NCI-H146 treated with DMSO at 0.1 percent for 48 hours (cell line): Measurements from ENCODE around the gene AFF3.
"Not testable (repeated sequence)": the region's sequence is repeated elsewhere in the genome, so short reads cannot be mapped to it uniquely, and the experiment has no call there.

ENCODE experiments used
- DNase-seq: peaks from one replicate; lab custom pipeline; 2025; ENCODE audit not compliant: unreplicated experiment; lab: John Stamatoyannopoulos, UW

The AFF3 gene

DNA sequence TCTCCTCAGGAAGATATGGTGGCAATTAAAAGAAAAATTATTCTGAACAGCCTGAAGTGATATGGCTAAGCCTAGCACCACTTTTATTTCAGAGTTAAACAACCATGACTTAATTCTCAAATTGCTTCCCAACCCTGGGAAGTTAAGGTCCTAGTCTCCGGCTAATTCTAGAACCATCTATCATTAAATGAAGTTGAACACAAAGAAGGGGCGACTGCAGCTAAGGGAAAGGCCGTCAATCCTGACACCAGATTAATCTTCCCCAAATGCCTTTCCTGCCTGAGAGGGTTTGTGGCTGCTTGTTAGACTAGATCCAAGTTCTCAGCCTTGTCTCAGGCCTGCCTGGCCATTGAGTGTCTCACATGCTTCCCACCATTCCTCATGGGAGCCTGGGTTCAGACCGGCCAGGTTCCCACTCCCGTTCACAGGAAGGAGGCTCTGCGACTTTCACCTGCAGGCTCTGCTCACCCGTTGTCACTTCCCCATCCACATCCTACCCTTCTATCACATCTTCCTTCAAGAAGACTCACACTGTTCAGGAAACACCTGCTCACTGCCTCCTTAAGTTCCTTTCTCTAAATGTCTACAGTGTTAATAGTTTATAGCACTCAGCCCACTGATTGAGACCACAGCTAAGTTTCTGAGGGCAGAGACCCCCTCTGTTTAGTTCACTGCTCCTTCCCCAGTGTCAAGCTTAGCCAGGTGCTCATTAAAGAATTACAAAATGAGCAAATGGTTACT is 369.6 kb downstream of the AFF3 start:
- DNase-seq: no peak

GRCh38 chr2:99771681-99772333 is 370.6 kb downstream of the AFF3 start:
- DNase-seq: no peak

DNA sequence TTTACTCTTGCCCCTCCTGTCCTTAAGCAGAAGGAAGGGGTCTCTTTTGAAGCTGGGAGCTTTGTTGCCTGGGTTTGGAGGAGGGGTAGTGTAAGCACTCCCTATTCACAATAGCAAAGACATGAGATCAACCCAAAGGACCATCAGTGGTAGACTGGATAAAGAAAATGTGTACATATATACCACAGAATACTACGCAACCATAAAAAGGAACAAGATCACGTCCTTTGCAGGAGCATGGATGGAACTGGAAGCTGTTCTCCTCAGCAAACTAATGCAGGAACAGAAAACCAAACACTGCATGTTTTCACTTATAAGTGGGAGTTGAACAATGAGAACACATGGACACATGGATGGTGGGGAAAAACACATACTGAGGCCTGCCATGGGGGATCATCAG is 371.5 kb downstream of the AFF3 start:
- DNase-seq: no peak

GRCh38 chr2:99765731-99766318 is 376.6 kb downstream of the AFF3 start:
- peak; percentile 5 for DNase-seq

DNA sequence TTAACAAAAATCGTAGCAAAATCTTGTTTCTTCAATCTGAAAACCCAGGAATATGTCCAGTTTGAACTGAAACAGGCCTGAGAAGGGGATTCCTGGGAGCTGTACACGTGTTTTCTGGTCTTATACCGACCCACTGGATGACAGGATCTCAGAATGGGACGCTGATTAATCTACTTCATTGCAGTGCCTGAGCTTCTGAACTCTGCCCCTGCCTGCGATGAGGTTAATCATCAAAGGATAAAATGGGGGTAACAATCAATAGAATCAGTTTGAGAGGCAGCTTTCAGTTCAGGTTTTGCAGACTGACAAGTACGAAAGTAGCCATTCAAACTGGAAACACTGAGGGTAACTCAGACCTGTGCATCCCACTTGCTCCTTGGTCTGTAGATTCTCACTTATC is 378.6 kb downstream of the AFF3 start:
- DNase-seq: no peak

GRCh38 chr2:99762714-99763113 is 379.7 kb downstream of the AFF3 start:
- DNase-seq: no peak

DNA sequence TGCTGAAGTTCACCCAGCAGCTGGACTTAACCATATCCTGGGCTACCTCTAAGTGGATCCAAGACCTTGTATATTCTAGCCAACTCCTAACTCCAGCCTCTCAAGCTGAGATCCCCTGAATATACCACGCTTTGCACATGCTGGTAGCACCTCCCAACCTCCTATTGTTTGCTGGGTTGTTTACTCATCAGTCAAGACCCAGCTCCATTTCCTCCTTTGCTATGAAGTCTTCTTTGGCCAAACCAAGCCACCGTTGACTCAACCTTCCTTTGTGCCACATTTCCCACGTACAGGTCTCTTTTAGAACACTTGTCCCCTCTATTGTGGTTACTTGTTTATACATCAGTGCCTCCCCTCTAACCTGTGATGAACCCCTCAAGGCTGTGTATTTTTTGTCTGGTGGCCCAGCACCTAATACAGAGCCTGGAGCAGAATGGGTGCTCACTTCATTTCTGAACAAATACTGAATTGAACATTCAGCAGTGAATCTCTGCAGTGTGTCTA is 384.7 kb downstream of the AFF3 start:
- DNase-seq: no peak

DNA sequence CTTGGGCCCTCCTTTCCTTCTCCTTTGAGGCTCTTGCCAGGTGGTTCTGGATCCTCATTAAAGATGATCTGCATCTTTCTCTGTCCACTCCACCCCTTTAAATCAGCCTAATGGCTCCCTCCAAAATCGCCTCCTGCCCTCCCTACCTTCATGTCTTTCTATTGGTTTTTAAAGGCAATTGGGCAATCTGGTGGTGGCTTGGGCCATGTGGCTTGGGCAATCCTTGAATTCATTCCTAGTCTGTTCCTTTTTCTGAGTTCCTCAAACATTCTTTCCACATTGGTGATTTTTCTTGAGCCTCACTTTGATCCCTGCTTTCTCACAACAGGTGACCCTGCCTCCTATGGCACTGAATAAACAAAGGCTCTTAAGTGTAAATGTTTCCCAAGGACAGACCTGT is 386.3 kb downstream of the AFF3 start:
- no peak for DNase-seq

DNA sequence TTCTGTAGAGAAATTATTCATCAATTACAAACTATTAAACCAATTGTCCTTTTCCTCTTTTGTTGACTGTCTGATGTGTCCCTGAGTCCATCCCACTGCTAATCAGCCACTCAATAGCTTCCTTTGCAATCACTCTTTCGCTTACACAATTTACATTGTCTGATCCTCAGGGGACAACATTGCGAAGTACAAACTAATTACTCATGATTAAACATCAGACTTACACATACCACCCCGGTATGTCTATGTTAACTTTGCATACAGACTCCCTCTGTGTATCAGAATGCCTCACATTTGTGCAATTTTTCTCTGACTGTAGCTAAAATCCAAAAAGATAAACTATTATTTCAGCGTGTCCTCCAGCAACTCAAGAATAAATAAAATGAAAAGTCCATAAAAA is 388.2 kb downstream of the AFF3 start:
- no peak for DNase-seq

DNA sequence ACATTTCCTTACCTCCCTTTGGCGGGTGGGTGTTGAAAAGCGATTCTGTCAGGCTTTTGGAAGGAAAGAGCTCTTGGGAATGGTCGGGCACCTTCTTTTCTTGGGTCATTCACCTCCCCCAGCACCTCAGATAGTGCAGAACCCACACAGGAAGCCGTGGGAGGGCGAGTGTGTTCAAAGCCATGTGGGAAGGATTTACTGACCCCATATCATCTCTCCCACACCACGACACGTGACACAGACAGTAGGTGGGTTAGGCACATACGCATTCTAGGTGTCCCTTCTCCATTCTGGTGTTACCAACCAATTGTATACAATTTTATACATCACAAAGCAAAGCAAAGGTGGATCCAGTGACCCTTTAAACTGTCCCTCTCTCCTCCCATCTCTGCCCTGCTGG is 388.9 kb downstream of the AFF3 start:
- no peak for DNase-seq

DNA sequence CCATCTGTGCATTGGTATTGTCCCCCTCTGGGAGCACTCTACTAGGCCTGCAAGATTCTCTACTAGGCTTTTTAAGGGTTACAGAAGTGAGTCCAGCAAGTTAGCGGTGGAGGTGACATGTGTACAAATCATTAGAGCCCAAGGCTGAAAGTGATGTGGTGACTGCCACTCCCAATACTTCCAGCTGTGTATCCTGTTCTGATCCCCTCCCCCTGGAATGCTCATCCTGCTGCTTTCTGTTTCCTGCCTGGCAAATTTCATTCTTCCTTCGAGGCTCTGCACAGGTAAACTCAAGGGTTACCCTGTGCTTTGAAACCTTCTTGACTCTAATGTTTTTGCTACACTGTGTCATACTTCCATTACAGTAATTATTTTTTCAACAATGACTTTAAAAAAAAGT is 394.0 kb downstream of the AFF3 start:
- DNase-seq: no peak

- no peak for DNase-seq
Observed at GRCh38 chr2:99747842-99748241, 394.5 kb downstream of the AFF3 start.

DNA sequence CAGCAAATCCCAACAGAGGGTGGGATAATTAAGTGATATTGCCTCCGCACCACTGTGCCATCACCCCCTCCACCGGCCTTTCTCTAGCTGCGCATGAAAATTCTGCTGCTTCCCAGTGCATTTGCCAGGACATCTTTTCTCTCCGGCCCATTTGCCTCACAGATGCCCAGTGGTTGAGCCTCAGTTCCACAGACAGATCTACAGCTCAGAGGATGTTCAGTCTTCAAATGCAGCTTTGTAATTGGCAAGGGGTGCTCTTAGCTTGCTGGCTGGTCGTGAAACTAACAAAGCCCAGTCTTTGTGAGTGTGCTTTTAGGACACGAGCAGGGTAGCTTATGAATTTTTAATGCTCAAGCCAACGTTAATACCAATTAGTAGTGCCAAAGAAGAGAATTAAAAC is 399.2 kb downstream of the AFF3 start:
- no peak for DNase-seq

DNA sequence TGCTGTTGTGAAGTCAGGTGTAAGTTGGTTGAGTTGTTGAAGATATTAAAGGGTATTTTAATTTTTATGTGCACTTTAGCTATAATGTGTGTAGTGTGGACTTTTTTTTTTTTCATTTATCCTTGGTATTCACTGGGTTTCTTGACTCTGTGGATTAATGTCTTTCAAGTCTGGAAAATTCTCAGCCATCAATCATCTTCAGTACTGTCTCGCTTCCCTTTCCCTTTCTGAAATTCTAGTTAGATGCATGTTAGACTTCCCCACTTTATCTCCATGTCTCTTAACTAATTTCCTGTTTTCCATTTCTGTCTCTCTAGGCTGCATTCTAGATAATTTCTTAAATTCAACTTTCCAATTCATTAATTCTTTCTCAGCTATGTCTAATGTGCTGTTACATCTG is 404.9 kb downstream of the AFF3 start:
- no peak for DNase-seq

DNA sequence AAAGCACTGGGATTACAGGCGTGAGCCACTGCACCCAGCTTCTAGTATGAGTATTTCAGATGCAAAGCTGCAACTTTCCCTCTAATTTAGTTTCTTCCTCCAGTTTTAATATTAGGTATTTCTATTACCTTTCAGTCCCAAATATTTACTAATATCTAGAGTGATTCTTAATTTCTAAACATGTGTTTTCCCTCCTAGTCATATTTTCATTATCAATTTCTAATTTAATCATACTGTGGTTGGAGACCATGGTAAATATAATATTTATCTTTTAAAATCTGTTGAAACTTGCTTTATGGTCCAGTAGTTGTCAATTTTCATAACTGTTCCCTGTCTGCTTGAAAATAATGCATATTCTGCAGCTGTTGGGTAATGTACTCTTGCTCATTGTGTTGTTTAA is 406.6 kb downstream of the AFF3 start:
- no peak for DNase-seq

GRCh38 chr2:99735314-99735713 is 407.1 kb downstream of the AFF3 start:
- not testable (repeated sequence) for DNase-seq

GRCh38 chr2:99734236-99734635 is 408.2 kb downstream of the AFF3 start:
- no peak for DNase-seq

- DNase-seq: no peak
Observed at GRCh38 chr2:99729104-99730025, 413.0 kb downstream of the AFF3 start.

- no peak for DNase-seq
Observed at GRCh38 chr2:99728166-99728565, 414.2 kb downstream of the AFF3 start.

DNA sequence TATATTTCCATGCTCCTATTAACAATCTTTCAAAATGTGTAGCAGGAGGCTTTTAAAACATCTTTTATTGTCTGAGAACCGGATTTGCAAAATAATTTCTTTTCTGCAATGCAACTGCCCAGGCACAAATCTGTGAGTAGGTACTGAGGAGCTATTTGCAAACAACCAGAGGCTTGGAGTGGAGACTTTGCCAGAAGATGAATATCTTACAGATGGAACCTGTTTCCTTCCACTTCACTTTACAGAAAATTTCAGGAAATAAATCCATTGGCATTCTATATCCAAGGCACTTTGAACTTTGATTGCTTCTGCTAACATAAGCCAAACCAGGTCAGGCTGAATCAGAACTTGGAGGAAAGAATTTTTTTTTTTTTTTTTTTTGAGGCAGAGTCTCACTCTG is 415.2 kb downstream of the AFF3 start:
- DNase-seq: no peak

GRCh38 chr2:99726691-99727090 is 415.7 kb downstream of the AFF3 start:
- no peak for DNase-seq
